22Rv1 (cell line): ENCODE results near the gene FBXL16.

Experiments
- ZFX ChIP-seq: fragments of 450-650 bp; IDR thresholded peaks from 2 replicates; pipeline ENCODE4 v1.6.1; 2017; ENCODE audit warnings: antibody characterized with exemption, borderline replicate concordance
- TF ChIP-seq, protein P1 (sequence below): fragments of 450-650 bp; IDR thresholded peaks from 2 replicates; pipeline ENCODE4 v1.5.1; 2017; ENCODE audit warnings: mild to moderate bottlenecking

DNA sequence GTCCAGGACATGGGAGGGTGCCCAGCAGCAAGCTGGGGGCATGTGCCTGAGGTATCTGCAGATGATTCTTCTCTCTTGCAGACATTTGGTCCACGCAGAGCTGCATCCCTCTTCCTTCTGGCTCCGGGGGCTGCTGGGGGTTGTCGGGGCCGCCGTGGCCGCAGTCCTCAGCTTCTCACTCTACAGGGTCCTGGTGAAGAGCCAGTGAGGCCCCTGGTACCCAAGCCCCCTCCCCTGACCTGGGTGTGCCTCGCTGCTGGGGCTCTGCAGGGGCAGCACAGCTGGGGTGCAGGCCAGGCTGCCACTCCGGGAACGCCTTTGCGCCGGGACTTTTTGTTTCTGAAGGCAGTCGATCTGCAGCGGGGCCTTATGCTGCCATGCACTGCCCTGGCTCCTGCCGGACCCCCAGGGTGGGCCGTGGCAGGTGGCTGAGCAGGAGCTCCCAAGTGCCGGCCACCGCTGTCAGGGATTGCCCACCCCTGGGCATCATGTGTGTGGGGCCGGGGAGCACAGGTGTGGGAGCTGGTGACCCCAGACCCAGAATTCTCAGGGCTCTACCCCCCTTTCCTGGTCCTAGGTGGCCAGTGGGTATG is 32.1 kb downstream of the FBXL16 start:
- TF ChIP-seq, protein P1, sequence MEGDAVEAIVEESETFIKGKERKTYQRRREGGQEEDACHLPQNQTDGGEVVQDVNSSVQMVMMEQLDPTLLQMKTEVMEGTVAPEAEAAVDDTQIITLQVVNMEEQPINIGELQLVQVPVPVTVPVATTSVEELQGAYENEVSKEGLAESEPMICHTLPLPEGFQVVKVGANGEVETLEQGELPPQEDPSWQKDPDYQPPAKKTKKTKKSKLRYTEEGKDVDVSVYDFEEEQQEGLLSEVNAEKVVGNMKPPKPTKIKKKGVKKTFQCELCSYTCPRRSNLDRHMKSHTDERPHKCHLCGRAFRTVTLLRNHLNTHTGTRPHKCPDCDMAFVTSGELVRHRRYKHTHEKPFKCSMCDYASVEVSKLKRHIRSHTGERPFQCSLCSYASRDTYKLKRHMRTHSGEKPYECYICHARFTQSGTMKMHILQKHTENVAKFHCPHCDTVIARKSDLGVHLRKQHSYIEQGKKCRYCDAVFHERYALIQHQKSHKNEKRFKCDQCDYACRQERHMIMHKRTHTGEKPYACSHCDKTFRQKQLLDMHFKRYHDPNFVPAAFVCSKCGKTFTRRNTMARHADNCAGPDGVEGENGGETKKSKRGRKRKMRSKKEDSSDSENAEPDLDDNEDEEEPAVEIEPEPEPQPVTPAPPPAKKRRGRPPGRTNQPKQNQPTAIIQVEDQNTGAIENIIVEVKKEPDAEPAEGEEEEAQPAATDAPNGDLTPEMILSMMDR: no peak
- TF ChIP-seq ZFX: no peak
